ENCODE data around the gene ZNF679.

DNA sequence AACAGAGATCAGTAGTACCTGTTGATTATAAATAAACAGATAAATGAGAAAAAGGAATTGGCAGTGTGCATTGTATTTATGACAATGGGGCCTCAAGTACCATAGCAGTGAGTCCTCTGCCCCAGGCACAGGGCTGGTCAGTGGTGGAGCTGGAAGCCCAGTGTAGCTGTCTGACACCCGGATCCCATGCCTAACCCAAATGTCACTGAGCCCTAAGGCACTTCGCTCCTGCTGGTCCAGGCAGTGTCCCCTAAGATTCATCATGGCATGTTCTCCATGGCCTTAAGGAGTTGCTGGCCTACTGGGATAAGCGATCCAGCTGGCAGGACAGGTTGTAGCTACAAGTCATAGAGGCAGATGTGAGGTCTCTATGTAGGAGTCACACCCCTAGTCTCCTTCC is 82.2 kb downstream of the ZNF679 start:
- TF ChIP-seq CTCF (IDR thresholded peaks at IDR 0.05) (no peak), POLR2A (IDR thresholded peaks at IDR 0.05) (no peak)

Data from upper lobe of left lung (tissue), 4 donors.